Muscle of leg (tissue), 9 donors: Measurements from ENCODE around the gene SLC22A8. TPM values are rescaled to one million over a fixed set of nuclear protein-coding genes. Genes with fewer than 3 reads are reported as not detected.

ENCODE experiments used
- polyA plus RNA-seq, 8 donors: library from polyadenylated mRNA; unstranded; fragments of 120-200 nt; gene quantifications; one replicate each; pipeline versions ENCODE4 v1.2.1 to v1.2.3, GENCODE V29; 2013; ENCODE audit warnings: inconsistent platforms in 1 of 8, low replicate concordance in 1 of 8; ENCODE audit not compliant: insufficient read length in 8 of 8, insufficient read depth in 1 of 8
- total RNA-seq: library from RNA; stranded (reverse); fragments of 120-200 nt; gene quantifications from one replicate; pipeline ENCODE4 v1.2.4, GENCODE V29; 2013

The SLC22A8 gene
- total and polyA plus RNA-seq, 9 donors, result not detected

Other genes with a start within 250 kb of the SLC22A8 start
- gene TAF6L, start 244.4 kb downstream of the SLC22A8 start, total RNA-seq, result 17.6 TPM
- 10 to 100 TPM; 12.7 to 21.5 (median 17.0) TPM for gene TAF6L, start 244.4 kb downstream of the SLC22A8 start, polyA plus RNA-seq
- gene TMEM179B, start 228.4 kb downstream of the SLC22A8 start, total RNA-seq, result 22.1 TPM
- 10 to 100 TPM; 24.4 to 33.8 (median 29.8) TPM for gene TMEM179B, start 228.4 kb downstream of the SLC22A8 start, polyA plus RNA-seq
- 17.2 TPM for gene TMEM223, start 223.8 kb downstream of the SLC22A8 start, total RNA-seq
- 10 to 100 TPM; 15.3 to 19.0 (median 16.3) TPM for gene TMEM223, start 223.8 kb downstream of the SLC22A8 start, polyA plus RNA-seq
- gene NXF1, start 210.4 kb downstream of the SLC22A8 start, total RNA-seq, result 24.3 TPM
- 10 to 100 TPM; 60.5 to 73.1 (median 66.9) TPM for gene NXF1, start 210.4 kb downstream of the SLC22A8 start, polyA plus RNA-seq
- 26.8 TPM for gene STX5, start 183.8 kb downstream of the SLC22A8 start, total RNA-seq
- gene STX5, start 183.8 kb downstream of the SLC22A8 start, polyA plus RNA-seq, result 10 to 100 TPM; 29.7 to 43.2 (median 36.0) TPM
- not detected for gene TEX54, start 183.0 kb downstream of the SLC22A8 start, total RNA-seq
- not detected for gene TEX54, start 183.0 kb downstream of the SLC22A8 start, polyA plus RNA-seq
- gene WDR74, start 176.3 kb downstream of the SLC22A8 start, total RNA-seq, result 41.8 TPM
- 10 to 100 TPM; 28.3 to 40.9 (median 34.1) TPM for gene WDR74, start 176.3 kb downstream of the SLC22A8 start, polyA plus RNA-seq
- gene SLC3A2, start 134.9 kb downstream of the SLC22A8 start, total RNA-seq, result 41.8 TPM
- 10 to 100 TPM; 38.1 to 55.4 (median 43.0) TPM for gene SLC3A2, start 134.9 kb downstream of the SLC22A8 start, polyA plus RNA-seq
- gene CHRM1, start 94.5 kb downstream of the SLC22A8 start, total RNA-seq, result 0.04 TPM
- under 1 TPM in 5 of 8 donors, not detected in 3; 0.05 to 0.87 (median 0.23) TPM for gene CHRM1, start 94.5 kb downstream of the SLC22A8 start, polyA plus RNA-seq
- not detected for gene SLC22A6, start 30.9 kb downstream of the SLC22A8 start, total RNA-seq
- gene SLC22A6, start 30.9 kb downstream of the SLC22A8 start, polyA plus RNA-seq, result under 1 TPM in 2 of 8 donors, not detected in 6; 0.05 to 0.20 TPM
- gene SLC22A24, start 128.4 kb upstream of the SLC22A8 start, total RNA-seq, result not detected
- not detected for gene SLC22A24, start 128.4 kb upstream of the SLC22A8 start, polyA plus RNA-seq
- gene SLC22A25, start 227.8 kb upstream of the SLC22A8 start, total RNA-seq, result 0.04 TPM
- gene SLC22A25, start 227.8 kb upstream of the SLC22A8 start, polyA plus RNA-seq, result under 1 TPM in 2 of 8 donors, not detected in 6; 0.09 to 0.17 TPM